ENCODE measurements around the gene TLX1. TPM values are rescaled to one million over a fixed set of nuclear protein-coding genes. Genes with fewer than 3 reads are reported as not detected.

TLX1 gene
- total and polyA plus RNA-seq, 4 donors = 0.06 to 0.79 (median 0.31) TPM

DNA sequence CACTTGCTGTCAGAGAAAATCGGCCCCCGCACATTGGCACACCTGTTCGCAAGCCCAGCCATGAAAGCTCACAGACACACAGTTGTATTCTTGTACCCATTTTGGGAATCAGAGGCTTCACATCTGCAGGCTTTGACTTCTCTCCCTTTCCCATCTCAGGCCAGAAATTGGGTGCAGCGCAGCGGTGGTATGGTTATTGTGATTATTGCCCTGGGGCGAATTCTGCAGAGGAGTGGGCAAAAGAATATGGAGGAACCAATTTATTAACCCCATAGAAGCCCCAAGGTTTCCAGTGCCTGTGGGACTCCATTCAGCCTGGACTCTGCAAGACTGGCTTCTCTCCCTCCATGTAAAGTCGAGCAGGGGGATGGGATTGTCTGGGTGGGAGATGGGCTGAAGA is 14.0 kb downstream of the TLX1 start:
- DNase-seq (ENCODE audit: low spot score) = no peak
- no peak for TF ChIP-seq GABPA (IDR thresholded peaks at IDR 0.05 in 1 of 2, conservative IDR thresholded peaks at IDR 0.05 in 1 of 2)
- TF ChIP-seq TAF1 (conservative IDR thresholded peaks at IDR 0.05) = no peak
- TF ChIP-seq, protein P1, sequence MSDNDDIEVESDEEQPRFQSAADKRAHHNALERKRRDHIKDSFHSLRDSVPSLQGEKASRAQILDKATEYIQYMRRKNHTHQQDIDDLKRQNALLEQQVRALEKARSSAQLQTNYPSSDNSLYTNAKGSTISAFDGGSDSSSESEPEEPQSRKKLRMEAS (IDR thresholded peaks at IDR 0.05) = no peak
- no peak for TF ChIP-seq EGR1 (IDR thresholded peaks at IDR 0.05; ENCODE audit: low read depth in 2 of 2)
- TF ChIP-seq, protein P2, sequence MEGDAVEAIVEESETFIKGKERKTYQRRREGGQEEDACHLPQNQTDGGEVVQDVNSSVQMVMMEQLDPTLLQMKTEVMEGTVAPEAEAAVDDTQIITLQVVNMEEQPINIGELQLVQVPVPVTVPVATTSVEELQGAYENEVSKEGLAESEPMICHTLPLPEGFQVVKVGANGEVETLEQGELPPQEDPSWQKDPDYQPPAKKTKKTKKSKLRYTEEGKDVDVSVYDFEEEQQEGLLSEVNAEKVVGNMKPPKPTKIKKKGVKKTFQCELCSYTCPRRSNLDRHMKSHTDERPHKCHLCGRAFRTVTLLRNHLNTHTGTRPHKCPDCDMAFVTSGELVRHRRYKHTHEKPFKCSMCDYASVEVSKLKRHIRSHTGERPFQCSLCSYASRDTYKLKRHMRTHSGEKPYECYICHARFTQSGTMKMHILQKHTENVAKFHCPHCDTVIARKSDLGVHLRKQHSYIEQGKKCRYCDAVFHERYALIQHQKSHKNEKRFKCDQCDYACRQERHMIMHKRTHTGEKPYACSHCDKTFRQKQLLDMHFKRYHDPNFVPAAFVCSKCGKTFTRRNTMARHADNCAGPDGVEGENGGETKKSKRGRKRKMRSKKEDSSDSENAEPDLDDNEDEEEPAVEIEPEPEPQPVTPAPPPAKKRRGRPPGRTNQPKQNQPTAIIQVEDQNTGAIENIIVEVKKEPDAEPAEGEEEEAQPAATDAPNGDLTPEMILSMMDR (IDR thresholded peaks at IDR 0.05; ENCODE audit: low read depth, low read length, missing input control) = no peak
- TF ChIP-seq SP1 (IDR thresholded peaks at IDR 0.05) = no peak
- TF ChIP-seq RXRA (IDR thresholded peaks at IDR 0.05) = no peak
- no peak for TF ChIP-seq HNF4A (conservative IDR thresholded peaks at IDR 0.05)
- no peak for TF ChIP-seq NR2F2 (IDR thresholded peaks at IDR 0.05)
- TF ChIP-seq, protein P3, sequence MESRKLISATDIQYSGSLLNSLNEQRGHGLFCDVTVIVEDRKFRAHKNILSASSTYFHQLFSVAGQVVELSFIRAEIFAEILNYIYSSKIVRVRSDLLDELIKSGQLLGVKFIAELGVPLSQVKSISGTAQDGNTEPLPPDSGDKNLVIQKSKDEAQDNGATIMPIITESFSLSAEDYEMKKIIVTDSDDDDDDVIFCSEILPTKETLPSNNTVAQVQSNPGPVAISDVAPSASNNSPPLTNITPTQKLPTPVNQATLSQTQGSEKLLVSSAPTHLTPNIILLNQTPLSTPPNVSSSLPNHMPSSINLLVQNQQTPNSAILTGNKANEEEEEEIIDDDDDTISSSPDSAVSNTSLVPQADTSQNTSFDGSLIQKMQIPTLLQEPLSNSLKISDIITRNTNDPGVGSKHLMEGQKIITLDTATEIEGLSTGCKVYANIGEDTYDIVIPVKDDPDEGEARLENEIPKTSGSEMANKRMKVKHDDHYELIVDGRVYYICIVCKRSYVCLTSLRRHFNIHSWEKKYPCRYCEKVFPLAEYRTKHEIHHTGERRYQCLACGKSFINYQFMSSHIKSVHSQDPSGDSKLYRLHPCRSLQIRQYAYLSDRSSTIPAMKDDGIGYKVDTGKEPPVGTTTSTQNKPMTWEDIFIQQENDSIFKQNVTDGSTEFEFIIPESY (IDR thresholded peaks at IDR 0.05) = no peak
- TF ChIP-seq FOXA1 (IDR thresholded peaks at IDR 0.05) = no peak

DNA sequence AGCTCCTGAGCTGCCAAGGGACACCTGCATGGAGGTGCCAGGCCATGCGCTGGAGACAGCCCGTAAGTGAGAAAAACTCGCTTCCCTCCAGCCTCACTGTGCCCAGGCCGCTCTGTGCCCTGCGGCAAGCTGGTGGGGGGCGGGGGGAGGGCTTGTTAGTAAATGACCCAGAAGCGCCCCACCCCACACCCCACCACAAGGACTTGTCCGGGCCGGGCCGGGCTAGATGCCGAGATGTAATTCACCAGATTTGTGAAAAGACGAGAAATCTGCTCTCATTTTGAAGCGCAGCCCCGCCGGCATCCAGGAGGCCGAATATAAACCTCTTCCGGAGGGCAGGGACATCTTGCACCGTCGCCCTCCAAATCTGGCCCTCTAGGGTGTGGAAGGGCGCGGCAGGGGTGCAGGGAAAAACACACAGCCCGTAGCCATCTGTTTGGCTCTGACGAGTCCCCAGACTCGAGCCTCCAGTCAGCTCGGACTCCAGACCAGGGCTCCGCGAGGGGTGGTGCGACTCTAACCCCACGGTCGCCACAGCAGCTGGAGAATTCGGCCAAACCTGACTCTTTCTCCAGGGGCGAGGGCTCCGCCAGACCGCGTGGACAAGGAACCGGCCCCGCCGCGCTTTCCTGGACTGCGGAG is 14.8 kb downstream of the TLX1 start:
- H3K36me3 ChIP-seq (ENCODE audit: control insufficient read depth in 4 of 4, insufficient read depth in 3 of 4, low read depth in 1 of 4, low read length in 3 of 4) = no peaks in the 10 kb centered on the region
- 9% methylated on average over 40 of the region's 40 CpGs for WGBS
- H3K27me3 ChIP-seq (ENCODE audit: control insufficient read depth in 4 of 4, insufficient read depth in 4 of 4, low read length in 3 of 4) = peaks cover 9 to 36% (median 18%) of the 10 kb centered on the region in 4 donors
- no peak overlapping the region for H3K27ac ChIP-seq (ENCODE audit: low read depth in 1 of 2, low read length in 2 of 2)
- no peak overlapping the region for H3K4me3 ChIP-seq (ENCODE audit: low read depth in 1 of 3, low read length in 3 of 3)
- peaks cover 0 to 4% (median 3%) of the 10 kb centered on the region in 4 donors for H3K9me3 ChIP-seq (ENCODE audit: control insufficient read depth in 4 of 4, low read length in 3 of 4)
- peaks cover 0 to 13% (median 2%) of the 10 kb centered on the region in 4 donors for H3K4me1 ChIP-seq (ENCODE audit: control insufficient read depth in 4 of 4, insufficient read depth in 4 of 4, low read length in 3 of 4)
- DNase-seq (ENCODE audit: low spot score) = no peak
- no peak overlapping the region for H3K9ac ChIP-seq (ENCODE audit: low read depth in 1 of 2, low read length in 2 of 2)
- TF ChIP-seq HNF4A (conservative IDR thresholded peaks at IDR 0.05) (no peak), NR2F2 (IDR thresholded peaks at IDR 0.05) (no peak), FOXA1 (IDR thresholded peaks at IDR 0.05) (no peak), TAF1 (conservative IDR thresholded peaks at IDR 0.05) (no peak), YY1 (IDR thresholded peaks at IDR 0.05) (no peak), SP1 (IDR thresholded peaks at IDR 0.05) (no peak), FOXA2 (IDR thresholded peaks at IDR 0.05) (no peak), GABPA (IDR thresholded peaks at IDR 0.05 in 1 of 2, conservative IDR thresholded peaks at IDR 0.05 in 1 of 2) (no peak), RAD21 (IDR thresholded peaks at IDR 0.05) (no peak), EGR1 (IDR thresholded peaks at IDR 0.05; ENCODE audit: low read depth in 2 of 2) (no peak), HNF4G (IDR thresholded peaks at IDR 0.05) (no peak), JUND (IDR thresholded peaks at IDR 0.05) (no peak)
- TF ChIP-seq, protein P3 (IDR thresholded peaks at IDR 0.05) = no peak
- TF ChIP-seq, protein P2 (IDR thresholded peaks at IDR 0.05; ENCODE audit: low read depth, low read length, missing input control) = no peak
- TF ChIP-seq, protein P4, sequence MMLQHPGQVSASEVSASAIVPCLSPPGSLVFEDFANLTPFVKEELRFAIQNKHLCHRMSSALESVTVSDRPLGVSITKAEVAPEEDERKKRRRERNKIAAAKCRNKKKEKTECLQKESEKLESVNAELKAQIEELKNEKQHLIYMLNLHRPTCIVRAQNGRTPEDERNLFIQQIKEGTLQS (IDR thresholded peaks at IDR 0.05) = no peak
- TF ChIP-seq, protein P1 (IDR thresholded peaks at IDR 0.05) = no peak
- TF ChIP-seq, protein P5, sequence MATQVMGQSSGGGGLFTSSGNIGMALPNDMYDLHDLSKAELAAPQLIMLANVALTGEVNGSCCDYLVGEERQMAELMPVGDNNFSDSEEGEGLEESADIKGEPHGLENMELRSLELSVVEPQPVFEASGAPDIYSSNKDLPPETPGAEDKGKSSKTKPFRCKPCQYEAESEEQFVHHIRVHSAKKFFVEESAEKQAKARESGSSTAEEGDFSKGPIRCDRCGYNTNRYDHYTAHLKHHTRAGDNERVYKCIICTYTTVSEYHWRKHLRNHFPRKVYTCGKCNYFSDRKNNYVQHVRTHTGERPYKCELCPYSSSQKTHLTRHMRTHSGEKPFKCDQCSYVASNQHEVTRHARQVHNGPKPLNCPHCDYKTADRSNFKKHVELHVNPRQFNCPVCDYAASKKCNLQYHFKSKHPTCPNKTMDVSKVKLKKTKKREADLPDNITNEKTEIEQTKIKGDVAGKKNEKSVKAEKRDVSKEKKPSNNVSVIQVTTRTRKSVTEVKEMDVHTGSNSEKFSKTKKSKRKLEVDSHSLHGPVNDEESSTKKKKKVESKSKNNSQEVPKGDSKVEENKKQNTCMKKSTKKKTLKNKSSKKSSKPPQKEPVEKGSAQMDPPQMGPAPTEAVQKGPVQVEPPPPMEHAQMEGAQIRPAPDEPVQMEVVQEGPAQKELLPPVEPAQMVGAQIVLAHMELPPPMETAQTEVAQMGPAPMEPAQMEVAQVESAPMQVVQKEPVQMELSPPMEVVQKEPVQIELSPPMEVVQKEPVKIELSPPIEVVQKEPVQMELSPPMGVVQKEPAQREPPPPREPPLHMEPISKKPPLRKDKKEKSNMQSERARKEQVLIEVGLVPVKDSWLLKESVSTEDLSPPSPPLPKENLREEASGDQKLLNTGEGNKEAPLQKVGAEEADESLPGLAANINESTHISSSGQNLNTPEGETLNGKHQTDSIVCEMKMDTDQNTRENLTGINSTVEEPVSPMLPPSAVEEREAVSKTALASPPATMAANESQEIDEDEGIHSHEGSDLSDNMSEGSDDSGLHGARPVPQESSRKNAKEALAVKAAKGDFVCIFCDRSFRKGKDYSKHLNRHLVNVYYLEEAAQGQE (IDR thresholded peaks at IDR 0.05) = no peak

More for the DNA sequence above, 14.0 kb downstream of the TLX1 start:
- H3K36me3 ChIP-seq (ENCODE audit: control insufficient read depth in 4 of 4, insufficient read depth in 3 of 4, low read depth in 1 of 4, low read length in 3 of 4) = no peaks in the 10 kb centered on the region
- H3K27ac ChIP-seq (ENCODE audit: low read depth in 1 of 2, low read length in 2 of 2) = no peak overlapping the region
- H3K27me3 ChIP-seq (ENCODE audit: control insufficient read depth in 4 of 4, insufficient read depth in 4 of 4, low read length in 3 of 4) = peaks cover 9 to 41% (median 19%) of the 10 kb centered on the region in 4 donors
- peaks cover 0 to 15% (median 3%) of the 10 kb centered on the region in 4 donors for H3K4me1 ChIP-seq (ENCODE audit: control insufficient read depth in 4 of 4, insufficient read depth in 4 of 4, low read length in 3 of 4)
- H3K9ac ChIP-seq (ENCODE audit: low read depth in 1 of 2, low read length in 2 of 2) = no peak overlapping the region
- WGBS = 57% methylated on average over 7 of the region's 7 CpGs
- H3K9me3 ChIP-seq (ENCODE audit: control insufficient read depth in 4 of 4, low read length in 3 of 4) = peaks cover 0 to 4% (median 3%) of the 10 kb centered on the region in 4 donors
- no peak overlapping the region for H3K4me3 ChIP-seq (ENCODE audit: low read depth in 1 of 3, low read length in 3 of 3)
